CD4-positive, CD25-positive, alpha-beta regulatory T cell (primary cell): ENCODE measurements around the gene PLEKHM3. TPM values are rescaled to one million over a fixed set of nuclear protein-coding genes. Genes with fewer than 3 reads are reported as not detected.

Experiments used
- ATAC-seq, 2 donors: fragments of 150-1000 bp; cut with Tn5 transposase; one replicate each; pipeline ENCODE4 v1.10.0; 2021; ENCODE audit warnings: low read depth in 2 of 2, moderate number of reproducible peaks in 2 of 2, moderate library complexity in 1 of 2
- DNase-seq, 3 donors: peaks; one replicate each; pipeline versions ENCODE4 v3.0.0 to v3.0.0-alpha.2; 2012 to 2022; ENCODE audit warnings: mixed read lengths in 1 of 3
- H3K27ac ChIP-seq: one replicate; pipeline ENCODE4 v1.7.0; 2013; ENCODE audit warnings: mild to moderate bottlenecking, low read length; ENCODE audit not compliant: insufficient read depth, poor library complexity, severe bottlenecking
- H3K27me3 ChIP-seq: one replicate; pipeline ENCODE4 v1.7.0; 2013; ENCODE audit warnings: low read length; ENCODE audit not compliant: control insufficient read depth, insufficient read depth
- H3K36me3 ChIP-seq: one replicate; pipeline ENCODE4 v1.7.0; 2013; ENCODE audit warnings: mild to moderate bottlenecking, low read length, moderate library complexity; ENCODE audit not compliant: control insufficient read depth, insufficient read depth
- H3K4me1 ChIP-seq: 2 replicates; pipeline ENCODE4 v1.7.0; 2013; ENCODE audit warnings: mild to moderate bottlenecking, low read length; ENCODE audit not compliant: insufficient read depth, control insufficient read depth, poor library complexity, severe bottlenecking
- H3K4me3 ChIP-seq: one replicate; pipeline ENCODE4 v1.7.0; 2013; ENCODE audit warnings: low read depth, mild to moderate bottlenecking, low read length, moderate library complexity
- H3K9me3 ChIP-seq, 2 experiments: 1 replicate in 1 of 2; 2 replicates in 1 of 2; pipeline ENCODE4 v1.7.0; 2013; ENCODE audit warnings: low read length in 2 of 2, mild to moderate bottlenecking in 1 of 2, moderate library complexity in 1 of 2; ENCODE audit not compliant: control insufficient read depth in 2 of 2
- H3K27ac Mint-ChIP-seq, 3 donors: one replicate each; pipeline ENCODE4 v1.8.0; 2020 to 2022; ENCODE audit warnings: mild to moderate bottlenecking in 3 of 3, mixed read lengths in 3 of 3, moderate library complexity in 2 of 3
- H3K27me3 Mint-ChIP-seq: one replicate; pipeline ENCODE4 v1.8.0; 2022; ENCODE audit warnings: mild to moderate bottlenecking, mixed read lengths
- H3K36me3 Mint-ChIP-seq: one replicate; pipeline ENCODE4 v1.8.0; 2020; ENCODE audit warnings: mixed read lengths
- H3K4me1 Mint-ChIP-seq, 4 donors: one replicate each; pipeline ENCODE4 v1.8.0; 2020 to 2022; ENCODE audit warnings: mixed read lengths in 4 of 4, mild to moderate bottlenecking in 1 of 4
- H3K4me3 Mint-ChIP-seq, 4 donors: one replicate each; pipeline ENCODE4 v1.8.0; 2020 to 2022; ENCODE audit warnings: mild to moderate bottlenecking in 4 of 4, mixed read lengths in 4 of 4, moderate library complexity in 3 of 4
- H3K9me3 Mint-ChIP-seq, 7 donors: one replicate each; pipeline ENCODE4 v1.8.0; 2020 to 2022; ENCODE audit warnings: mixed read lengths in 7 of 7, mild to moderate bottlenecking in 3 of 7, moderate library complexity in 2 of 7
- polyA plus RNA-seq, 4 donors: library from polyadenylated mRNA; unstranded; fragments of 300-500 nt; fragmentation: Illumina TruSeq; gene quantifications; one replicate each; pipeline ENCODE4 v1.2.3, GENCODE V29; 2021
- total RNA-seq: library from RNA; stranded (reverse); gene quantifications from one replicate; pipeline ENCODE4 v1.2.3, GENCODE V29; 2022

The PLEKHM3 gene
- total and polyA plus RNA-seq, 5 donors from 2014 or later: 2.7 to 15.1 (median 3.4) TPM

- ATAC-seq: no peak
- Mint-ChIP-seq H3K36me3 (no peaks in the 10 kb centered on the region), H3K4me1 (peaks cover 0 to 29% (median 12%) of the 10 kb centered on the region in 4 donors), H3K27ac (no peak overlapping the region), H3K27me3 (peaks cover 42% of the 10 kb centered on the region), H3K9me3 (peaks cover 0 to 3% (median 0%) of the 10 kb centered on the region in 7 donors), H3K4me3 (peak overlapping the region in 1 of 4 donors; percentile 92)
- DNase-seq: peak in 1 of 3 donors; percentile 54
- H3K27ac ChIP-seq: no peak overlapping the region
- no peaks in the 10 kb centered on the region for H3K36me3 ChIP-seq
- peaks cover 36% of the 10 kb centered on the region for H3K4me1 ChIP-seq
- H3K27me3 ChIP-seq: no peaks in the 10 kb centered on the region
- H3K4me3 ChIP-seq: no peak overlapping the region
- H3K9me3 ChIP-seq: no peaks in the 10 kb centered on the region
Observed at GRCh38 chr2:207772081-207772843, 253.1 kb downstream of the PLEKHM3 start.

- Mint-ChIP-seq H3K4me3 (peak overlapping the region in 3 of 4 donors; percentile 1 to 93 (median 92)), H3K27ac (no peak overlapping the region), H3K36me3 (no peaks in the 10 kb centered on the region), H3K27me3 (peaks cover 46% of the 10 kb centered on the region), H3K9me3 (peaks cover 0 to 2% (median 0%) of the 10 kb centered on the region in 7 donors), H3K4me1 (peaks cover 0 to 35% (median 13%) of the 10 kb centered on the region in 4 donors)
- DNase-seq (no peak), ATAC-seq (no peak)
- H3K4me1 ChIP-seq: peaks cover 44% of the 10 kb centered on the region
- peaks cover under 1% of the 10 kb centered on the region for H3K27me3 ChIP-seq
- no peaks in the 10 kb centered on the region for H3K9me3 ChIP-seq
- no peak overlapping the region for H3K27ac ChIP-seq
- no peak overlapping the region for H3K4me3 ChIP-seq
- H3K36me3 ChIP-seq: no peaks in the 10 kb centered on the region
Observed at GRCh38 chr2:207771421-207771820, 253.9 kb downstream of the PLEKHM3 start.

Other genes starting within 250 kb of the PLEKHM3 start
- 0.69 TPM for gene CRYGD, start 99.0 kb upstream of the PLEKHM3 start, total RNA-seq
- not detected for gene CRYGD, start 99.0 kb upstream of the PLEKHM3 start, polyA plus RNA-seq
- not detected for gene CRYGC, start 104.3 kb upstream of the PLEKHM3 start, total RNA-seq
- gene CRYGC, start 104.3 kb upstream of the PLEKHM3 start, polyA plus RNA-seq: not detected
- gene CRYGB, start 120.6 kb upstream of the PLEKHM3 start, total RNA-seq: not detected
- gene CRYGB, start 120.6 kb upstream of the PLEKHM3 start, polyA plus RNA-seq: not detected
- gene CRYGA, start 138.1 kb upstream of the PLEKHM3 start, total RNA-seq: not detected
- not detected for gene CRYGA, start 138.1 kb upstream of the PLEKHM3 start, polyA plus RNA-seq
- not detected for gene C2orf80, start 164.5 kb upstream of the PLEKHM3 start, total RNA-seq
- not detected for gene C2orf80, start 164.5 kb upstream of the PLEKHM3 start, polyA plus RNA-seq
- gene IDH1, start 229.5 kb upstream of the PLEKHM3 start, total RNA-seq: 8.8 TPM
- gene IDH1, start 229.5 kb upstream of the PLEKHM3 start, polyA plus RNA-seq: 10 to 100 TPM in 1 of 4 donors, 1 to 10 TPM in 3; 8.1 to 10.4 (median 9.1) TPM
- 43.5 TPM for gene PIKFYVE, start 240.7 kb upstream of the PLEKHM3 start, total RNA-seq
- gene PIKFYVE, start 240.7 kb upstream of the PLEKHM3 start, polyA plus RNA-seq: 1 to 10 TPM; 5.2 to 7.6 (median 5.9) TPM